ENCODE results near the gene CTNNB1. TPM values are rescaled to one million over a fixed set of nuclear protein-coding genes. Genes with fewer than 3 reads are reported as not detected.
A peak's percentile ranks its signal among the peaks of the same experiment; 100 is the strongest.

Gene CTNNB1
- total and polyA plus RNA-seq, 2 of the 8 experiments (the other 6 are each of a cell fraction or from before 2014, with no cell fraction given), result 356 to 579 TPM

DNA sequence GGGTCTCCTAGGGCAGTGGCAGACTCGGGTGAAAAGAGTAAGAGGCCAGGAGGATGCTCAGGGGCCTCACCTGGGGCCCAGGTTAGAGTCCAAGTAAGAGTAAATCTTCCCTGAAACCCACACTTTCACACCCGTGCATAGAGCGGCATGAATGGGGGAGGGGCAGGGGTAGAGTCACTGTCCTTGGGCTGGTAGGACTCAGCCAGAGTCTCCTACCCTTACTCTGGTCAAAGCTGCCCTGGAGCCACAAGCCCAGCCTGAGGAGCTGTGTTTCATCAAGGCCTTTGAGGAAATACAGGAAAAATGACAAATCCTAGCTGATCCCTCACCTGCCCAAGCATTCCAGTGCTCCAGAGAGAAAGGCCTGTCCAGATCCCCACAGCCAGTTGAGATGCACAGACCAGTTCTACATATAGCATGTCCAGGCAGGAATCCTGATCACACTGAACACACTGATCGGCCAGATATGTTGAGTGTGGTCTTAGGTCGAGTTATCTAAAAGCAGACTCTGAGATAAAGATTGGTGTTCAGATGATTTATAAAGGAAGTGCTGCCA lies 16.7 kb upstream of the CTNNB1 start:
- Histone ChIP-seq H2BK12ac (ENCODE audit: low read depth, low read length) (no peak overlapping the region), H3K9ac (replicated peaks in 1 of 4; ENCODE audit: extremely low read depth in 1 of 4, low read depth in 3 of 4, low read length in 3 of 4) (no peak overlapping the region), H3K79me2 (ENCODE audit: control insufficient read depth in 1 of 2, insufficient read depth in 2 of 2, low read length in 2 of 2) (no peaks in the 10 kb centered on the region), H2AK5ac (ENCODE audit: low read depth, low read length) (no peak overlapping the region), H2BK15ac (ENCODE audit: low read length) (no peak overlapping the region), H3K56ac (replicated peaks; ENCODE audit: insufficient read length, low read depth, low read length) (no peak overlapping the region), H2BK5ac (ENCODE audit: low read depth, low read length) (no peak overlapping the region), H3K14ac (ENCODE audit: insufficient read length) (no peak overlapping the region), H4K20me1 (replicated peaks in 1 of 2; ENCODE audit: control insufficient read depth in 1 of 2, insufficient read depth in 2 of 2, low read length in 2 of 2) (no peaks in the 10 kb centered on the region), H3K27me3 (replicated peaks in 1 of 4; ENCODE audit: control insufficient read depth in 3 of 4, extremely low read depth in 1 of 4, insufficient read depth in 3 of 4, low read length in 3 of 4) (no peaks in the 10 kb centered on the region), H3K4me3 (ENCODE audit: extremely low read depth in 1 of 4, insufficient read depth in 2 of 4, low read depth in 3 of 4, low read length in 4 of 4) (no peak overlapping the region), H3K4me2 (ENCODE audit: insufficient read depth in 1 of 2, low read depth in 2 of 2, low read length in 2 of 2) (no peak overlapping the region), H3K23ac (ENCODE audit: insufficient read length) (no peak overlapping the region), H2AFZ (ENCODE audit: low read length) (no peak overlapping the region), H3K36me3 (ENCODE audit: control insufficient read depth in 2 of 4, insufficient read depth in 4 of 4, low read length in 3 of 4) (no peaks in the 10 kb centered on the region), H3K23me2 (ENCODE audit: low read depth, low read length) (no peaks in the 10 kb centered on the region), H4K5ac (ENCODE audit: insufficient read length, low read depth, low read length) (no peak overlapping the region), H2BK20ac (ENCODE audit: low read length) (no peak overlapping the region), H3K27ac (ENCODE audit: low read depth, low read length) (no peak overlapping the region), H3K18ac (ENCODE audit: extremely low read depth, low read length) (0 out of 2 replicates have a peak overlapping the region, but pooled peaks have one; percentile 4), H3K9me3 (ENCODE audit: insufficient read depth in 2 of 2, low read depth in 1 of 2, low read length in 1 of 2) (no peaks in the 10 kb centered on the region), H4K91ac (replicated peaks; ENCODE audit: insufficient read length, low read length) (no peak overlapping the region), H3K79me1 (ENCODE audit: low read depth, low read length) (no peaks in the 10 kb centered on the region), H3K4me1 (replicated peaks in 1 of 4; ENCODE audit: control insufficient read depth in 3 of 4, insufficient read depth in 4 of 4, low read length in 3 of 4) (no peaks in the 10 kb centered on the region; a peak in 1 of 7 replicates), H4K8ac (ENCODE audit: extremely low read depth, insufficient read depth, low read length) (no peak overlapping the region), H2BK120ac (replicated peaks; ENCODE audit: low read depth, low read length) (no peak overlapping the region), H3K4ac (replicated peaks; ENCODE audit: insufficient read length, low read depth, low read length) (no peak overlapping the region)
- DNase-seq (ENCODE audit: low read depth in 1 of 2, low spot score in 2 of 2) (no peak), FAIRE-seq (no peak)
- TF ChIP-seq, protein P1, sequence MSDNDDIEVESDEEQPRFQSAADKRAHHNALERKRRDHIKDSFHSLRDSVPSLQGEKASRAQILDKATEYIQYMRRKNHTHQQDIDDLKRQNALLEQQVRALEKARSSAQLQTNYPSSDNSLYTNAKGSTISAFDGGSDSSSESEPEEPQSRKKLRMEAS (IDR thresholded peaks at IDR 0.05), result no peak
- TF ChIP-seq SP2 (IDR thresholded peaks at IDR 0.05; ENCODE audit: low read length) (no peak), CTBP2 (IDR thresholded peaks at IDR 0.05; ENCODE audit: borderline replicate concordance, insufficient read depth, insufficient read length, low read length) (no peak), KDM1A (IDR thresholded peaks at IDR 0.05; ENCODE audit: borderline replicate concordance, low read length) (no peak)
- ChIA-PET POLR2A (ENCODE audit: partially characterized antibody) (interaction anchor here (4.8 kb wide), 1 partner anchor 17 kb away, joined by 28 read pairs; the partner anchor contains the start of gene CTNNB1), CTCF (ENCODE audit: partially characterized antibody) (no interaction called here)
- WGBS, 2 experiments (ENCODE audit: extremely low coverage in 1 of 2, insufficient coverage in 1 of 2, insufficient read length in 1 of 2, insufficient replicate concordance in 2 of 2, low coverage in 1 of 2, low lambda C conversion rate in 2 of 2, missing lambda C conversion rate in 1 of 2), result 90% methylated on average over 5 of the region's 5 CpGs; no CpG with 5 or more reads in 1 of the 2 experiments

All from H1 (cell line).